Activated CD4-positive, alpha-beta T cell treated with anti-CD3 and anti-CD28 coated beads, Interleukin-2, amount 10 ng/mL, durations not matched to agents 24 days and 14 days (primary cell): Measurements from ENCODE around the gene CDRT15. TPM values are rescaled to one million over a fixed set of nuclear protein-coding genes. Genes with fewer than 3 reads are reported as not detected.
"Not testable (repeated sequence)": the region's sequence is repeated elsewhere in the genome, so short reads cannot be mapped to it uniquely, and the experiment has no call there.

Source experiments
- DNase-seq: peaks from one replicate; pipeline ENCODE4 v3.0.0; 2022
- H3K27ac Mint-ChIP-seq: one replicate; pipeline ENCODE4 v1.8.0; 2022; ENCODE audit warnings: mild to moderate bottlenecking, mixed read lengths
- H3K27me3 Mint-ChIP-seq: one replicate; pipeline ENCODE4 v1.8.0; 2022; ENCODE audit warnings: mixed read lengths
- H3K36me3 Mint-ChIP-seq: one replicate; pipeline ENCODE4 v1.8.0; 2022; ENCODE audit warnings: low read depth, mild to moderate bottlenecking, mixed read lengths
- H3K4me1 Mint-ChIP-seq: one replicate; pipeline ENCODE4 v1.8.0; 2021; ENCODE audit warnings: mixed read lengths
- H3K4me3 Mint-ChIP-seq: one replicate; pipeline ENCODE4 v1.8.0; 2022; ENCODE audit warnings: mild to moderate bottlenecking, moderate library complexity, mixed read lengths
- H3K9me3 Mint-ChIP-seq: one replicate; pipeline ENCODE4 v1.8.0; 2021; ENCODE audit warnings: mixed read lengths
- intact Hi-C: fragments of 100-400 bp; cut with micrococcal nuclease; formaldehyde crosslinking; loops from one replicate; pipeline ENCODE4 v1.15.1; 2023
- total RNA-seq: library from RNA; stranded (reverse); gene quantifications from 2 replicates; pipeline ENCODE4 v1.2.3, GENCODE V29; 2022

CDRT15 gene
- total RNA-seq, 1 donor from 2014 or later: not detected

DNA sequence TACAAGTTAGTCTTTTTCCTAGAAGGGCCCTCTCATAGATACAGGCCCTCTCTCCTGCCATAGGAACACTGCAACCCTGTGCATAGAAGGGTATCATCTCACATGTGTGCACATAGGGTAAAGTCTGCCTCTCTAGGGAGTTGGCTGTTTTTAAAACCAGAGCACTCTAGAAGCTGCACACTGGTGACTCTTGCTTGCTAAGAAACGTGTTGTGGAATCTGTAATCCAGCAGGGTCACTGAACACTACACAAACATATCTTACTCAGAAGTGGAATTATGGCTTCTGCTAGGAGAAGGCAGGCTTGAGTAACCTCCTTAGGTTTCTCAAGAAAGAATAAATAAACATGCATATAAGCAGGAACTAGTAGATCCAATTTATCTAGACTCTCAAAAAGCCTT lies 45.9 kb downstream of the CDRT15 start:
- Mint-ChIP-seq H3K4me1 (peaks cover 40% of the 10 kb centered on the region), H3K36me3 (peaks cover 16% of the 10 kb centered on the region)
- H3K9me3 Mint-ChIP-seq, intact Hi-C loops, DNase-seq, H3K27ac Mint-ChIP-seq, H3K4me3 Mint-ChIP-seq, H3K27me3 Mint-ChIP-seq: not testable (repeated sequence)

DNA sequence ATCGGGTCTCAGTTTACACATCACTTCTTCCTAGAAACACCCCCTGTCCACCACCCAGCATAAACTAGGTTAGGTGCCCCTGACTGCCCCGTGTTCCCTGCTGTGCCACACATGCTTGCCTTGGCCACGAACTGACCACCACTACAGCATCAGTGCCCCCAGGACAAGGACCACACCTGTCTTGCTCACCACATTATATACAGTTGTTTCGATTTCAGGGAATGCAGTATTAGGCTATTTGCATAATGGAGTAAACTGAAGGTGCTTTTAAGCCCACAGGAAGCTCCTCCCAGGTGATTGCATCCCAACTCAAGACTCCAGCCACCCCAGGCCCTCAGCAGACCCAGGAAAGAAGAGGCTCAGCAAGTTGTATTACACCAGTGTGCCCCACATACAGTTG lies 50.2 kb downstream of the CDRT15 start:
- H3K4me1 Mint-ChIP-seq: peaks cover 18% of the 10 kb centered on the region
- H3K9me3 Mint-ChIP-seq, H3K27me3 Mint-ChIP-seq, DNase-seq, H3K27ac Mint-ChIP-seq, intact Hi-C loops, H3K4me3 Mint-ChIP-seq: not testable (repeated sequence)
- peaks cover 18% of the 10 kb centered on the region for H3K36me3 Mint-ChIP-seq

Other genes with a start within 250 kb of the CDRT15 start
- gene COX10, start 167.4 kb downstream of the CDRT15 start, total RNA-seq: 33.5 and 36.1 TPM in 2 replicates
- 19.6 and 20.8 TPM in 2 replicates for gene HS3ST3B1, start 64.2 kb upstream of the CDRT15 start, total RNA-seq